Sigmoid colon (tissue), 7 donors: ENCODE data around the gene NCOA7. TPM values are rescaled to one million over a fixed set of nuclear protein-coding genes. Genes with fewer than 3 reads are reported as not detected.

Source experiments
- DNase-seq: peaks from one replicate; pipeline ENCODE4 v3.0.0-alpha.2; 2019
- H3K27ac ChIP-seq, 4 donors: fragments of 200-600 bp; sonication (generic); one replicate each; pipeline ENCODE4 v1.5.1; 2016 to 2019; ENCODE audit warnings: mild to moderate bottlenecking in 1 of 4
- H3K27me3 ChIP-seq, 3 donors: fragments of 200-600 bp; sonication (generic); one replicate each; pipeline ENCODE4 v1.5.1; 2019; ENCODE audit warnings: mild to moderate bottlenecking in 1 of 3
- H3K36me3 ChIP-seq, 4 donors: fragments of 200-600 bp; sonication (generic); one replicate each; pipeline ENCODE4 v1.5.1; 2016 to 2019
- H3K4me1 ChIP-seq, 4 donors: fragments of 200-600 bp; sonication (generic); one replicate each; pipeline ENCODE4 v1.5.1; 2017 to 2019
- H3K4me3 ChIP-seq, 4 donors: fragments of 200-600 bp; sonication (generic); one replicate each; pipeline ENCODE4 v1.5.1; 2017 to 2019; ENCODE audit warnings: mild to moderate bottlenecking in 2 of 4, moderate library complexity in 1 of 4
- H3K9me3 ChIP-seq, 4 donors: fragments of 200-600 bp in 3 of 4; sonication (generic) in 3 of 4; one replicate each; pipeline versions ENCODE4 v1.5.1 to v1.6.1; 2013 to 2019
- CTCF ChIP-seq, 4 experiments: fragments of 450-650 bp in 3 of 4; fragments of 200-600 bp in 1 of 4; IDR thresholded peaks; one replicate each; pipeline ENCODE4 v1.5.1; 2016 to 2019; ENCODE audit warnings: antibody characterized with exemption in 4 of 4, mild to moderate bottlenecking in 3 of 4, moderate library complexity in 2 of 4
- EP300 ChIP-seq, 4 donors: sonication (generic); formaldehyde crosslinking; IDR thresholded peaks; one replicate each; pipeline ENCODE4 v1.6.1; 2017; ENCODE audit warnings: antibody characterized with exemption in 4 of 4
- POLR2A ChIP-seq, 2 donors: fragments of 450-650 bp; IDR thresholded peaks; one replicate each; pipeline ENCODE4 v1.6.1; 2016; ENCODE audit warnings: antibody characterized with exemption in 2 of 2, mild to moderate bottlenecking in 2 of 2, moderate library complexity in 2 of 2
- POLR2AphosphoS5 ChIP-seq, 4 donors: sonication (generic); formaldehyde crosslinking; IDR thresholded peaks; one replicate each; pipeline ENCODE4 v1.6.1; 2017; ENCODE audit warnings: antibody characterized with exemption in 4 of 4
- WGBS, 2 donors: extraction: QIAGEN DNeasy Blood & Tissue Kit; methylation state at CpG; one replicate each; pipeline ENCODE4 v1.1.7; 2013; 5-methylcytosine and 5-hydroxymethylcytosine counted together
- intact Hi-C: fragments of 100-400 bp; cut with DNase I; formaldehyde crosslinking; loops from one replicate; pipeline ENCODE4 v1.15.1; 2023
- polyA plus RNA-seq, 3 donors: library from polyadenylated mRNA; stranded (reverse); fragments of 200-250 nt; gene quantifications; one replicate each; pipeline ENCODE4 v1.2.3, GENCODE V29; 2013
- total RNA-seq, 4 donors: library from RNA; depleted of rRNA; stranded (reverse); fragments of >200 nt; gene quantifications; one replicate each; pipeline ENCODE4 v1.1.0, GENCODE V29; 2016
- donor health status: healthy with polysubstance abuse.
- donor health status: Bipolar disorder and iron deficiency.
- donor health status: healthy.

NCOA7 gene
- total and polyA plus RNA-seq, 7 donors: 15.6 to 48.3 (median 27.5) TPM

- WGBS, 2 donors: 73 to 78% methylated on average over 5 of the region's 5 CpGs
- Histone ChIP-seq H3K4me1 (peaks cover 0 to 30% (median 17%) of the 10 kb centered on the region in 4 donors), H3K27me3 (no peaks in the 10 kb centered on the region), H3K9me3 (no peaks in the 10 kb centered on the region), H3K36me3 (no peaks in the 10 kb centered on the region), H3K4me3 (no peak overlapping the region), H3K27ac (no peak overlapping the region)
- intact Hi-C loops: loop anchor here (5.0 kb wide), 1 partner anchor 643 kb away; no protein-coding TSS in a partner anchor
- no peak for DNase-seq
- TF ChIP-seq POLR2AphosphoS5 (IDR thresholded peaks at IDR 0.05) (no peak), CTCF (IDR thresholded peaks at IDR 0.05) (no peak), POLR2A (IDR thresholded peaks at IDR 0.05) (no peak), EP300 (IDR thresholded peaks at IDR 0.05) (no peak)
Observed at GRCh38 chr6:125954735-125955339, 164.1 kb downstream of the NCOA7 start.

GRCh38 chr6:125955973-125956372, 165.2 kb downstream of the NCOA7 start:
- intact Hi-C loops: loop anchor here (2.0 to 5.0 kb wide), 2 partner anchors 165 to 644 kb away; partner anchors contain the start of gene NCOA7
- Histone ChIP-seq H3K27me3 (no peaks in the 10 kb centered on the region), H3K4me3 (peak overlapping the region in 3 of 4 donors; percentile 65 to 89 (median 86)), H3K27ac (peak overlapping the region; percentile 89 to 95 (median 92)), H3K9me3 (no peaks in the 10 kb centered on the region), H3K4me1 (peaks cover 0 to 30% (median 17%) of the 10 kb centered on the region in 4 donors), H3K36me3 (no peaks in the 10 kb centered on the region)
- DNase-seq: no peak
- TF ChIP-seq POLR2AphosphoS5 (IDR thresholded peaks at IDR 0.05): no peak
- no peak for TF ChIP-seq CTCF (IDR thresholded peaks at IDR 0.05)
- no peak for TF ChIP-seq EP300 (IDR thresholded peaks at IDR 0.05)
- TF ChIP-seq POLR2A (IDR thresholded peaks at IDR 0.05): no peak
- WGBS, 2 donors: 36 to 42% methylated on average over 5 of the region's 5 CpGs

- H3K27ac ChIP-seq: peak within 1 kb of the TSS; percentile 89 to 95 (median 92)
- peak; percentile 98 for DNase-seq
- peak within 1 kb of the TSS; percentile 65 to 89 (median 82) for H3K4me3 ChIP-seq
- no peaks in the 10 kb centered on the region for H3K27me3 ChIP-seq
- intact Hi-C loops: loop anchor here (2.0 to 5.0 kb wide), 2 partner anchors 166 to 644 kb away; partner anchors contain the start of gene NCOA7
- H3K36me3 ChIP-seq: no peaks in the 10 kb centered on the region
- TF ChIP-seq EP300 (IDR thresholded peaks at IDR 0.05) (peak in 1 of 4 donors; percentile 57), POLR2A (IDR thresholded peaks at IDR 0.05) (peak; percentile 49 to 54), CTCF (IDR thresholded peaks at IDR 0.05) (peak; percentile 95 to 98 (median 96)), POLR2AphosphoS5 (IDR thresholded peaks at IDR 0.05) (peak; percentile 88 to 90 (median 90))
- WGBS, 2 donors: 0% methylated on average over 82 of the region's 82 CpGs
- H3K9me3 ChIP-seq: no peaks in the 10 kb centered on the region
- H3K4me1 ChIP-seq: peaks cover 0 to 30% (median 17%) of the 10 kb centered on the region in 4 donors
Observed at GRCh38 chr6:125956506-125957390, 166.0 kb downstream of the NCOA7 start, which contains the start of gene HINT3. TSS of gene HINT3 (plus strand) at chr6:125956770. CDS start at chr6:125956978, 208 bp downstream.

GRCh38 chr6:125957391-125957693, 166.6 kb downstream of the NCOA7 start:
- DNase-seq: no peak
- Histone ChIP-seq H3K27me3 (no peaks in the 10 kb centered on the region), H3K36me3 (no peaks in the 10 kb centered on the region), H3K9me3 (no peaks in the 10 kb centered on the region), H3K4me3 (peak overlapping the region; percentile 65 to 89 (median 82)), H3K27ac (peak overlapping the region; percentile 89 to 95 (median 92)), H3K4me1 (peaks cover 0 to 30% (median 17%) of the 10 kb centered on the region in 4 donors)
- TF ChIP-seq CTCF (IDR thresholded peaks at IDR 0.05): no peak
- TF ChIP-seq POLR2A (IDR thresholded peaks at IDR 0.05): no peak
- TF ChIP-seq POLR2AphosphoS5 (IDR thresholded peaks at IDR 0.05): no peak
- no peak for TF ChIP-seq EP300 (IDR thresholded peaks at IDR 0.05)
- intact Hi-C loops: loop anchor here (2.0 to 5.0 kb wide), 2 partner anchors 167 to 645 kb away; partner anchors contain the start of gene NCOA7
- 1 to 5% methylated on average over 3 of the region's 3 CpGs for WGBS, 2 donors
